Stimulated activated CD4-positive, alpha-beta T cell treated with anti-CD3 and anti-CD28 coated beads, Interleukin-1b, Interleukin-23, amount 100 ng/mL, for 48 hours (primary cell): ENCODE data around the gene NTRK1.
A peak's percentile ranks its signal among the peaks of the same experiment; 100 is the strongest.

Experiments used
- DNase-seq: peaks from one replicate; pipeline ENCODE4 v3.0.0-alpha.2; 2020

The NTRK1 gene

DNA sequence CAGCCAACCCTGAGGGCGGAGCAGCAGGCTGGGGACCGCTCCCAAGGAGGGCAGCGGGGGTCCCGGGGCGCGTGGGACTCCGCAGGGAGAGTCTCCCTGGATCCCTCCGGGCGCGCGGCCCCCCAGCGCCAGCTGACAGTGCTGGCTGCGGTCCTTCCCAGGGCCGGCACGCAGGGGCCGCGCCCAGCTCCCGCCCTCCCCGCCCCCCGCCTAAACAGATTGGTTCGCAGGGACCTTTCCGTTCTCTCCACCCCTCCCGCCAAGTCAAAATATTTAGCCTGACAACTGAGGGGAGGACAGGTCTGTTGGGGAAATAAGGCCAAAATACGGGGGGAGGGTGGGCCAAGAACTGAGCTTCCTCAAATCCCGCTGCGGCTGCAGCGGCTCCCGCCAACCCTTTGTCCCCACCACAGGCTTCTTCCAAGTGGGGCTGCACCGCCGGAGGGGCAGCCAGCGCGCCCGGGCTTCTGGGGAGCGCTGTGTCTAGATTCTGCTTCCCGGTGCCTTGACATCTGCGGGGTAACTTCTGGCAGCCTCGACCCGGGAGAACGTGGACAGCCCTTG is 1.6 kb upstream of the NTRK1 start, which contains the start of gene INSRR:
INSRR (minus strand) TSS at position 159 of the 564 bp plus-strand sequence. CDS start 496 bp downstream, outside the sequence.
- DNase-seq = no peak

DNA sequence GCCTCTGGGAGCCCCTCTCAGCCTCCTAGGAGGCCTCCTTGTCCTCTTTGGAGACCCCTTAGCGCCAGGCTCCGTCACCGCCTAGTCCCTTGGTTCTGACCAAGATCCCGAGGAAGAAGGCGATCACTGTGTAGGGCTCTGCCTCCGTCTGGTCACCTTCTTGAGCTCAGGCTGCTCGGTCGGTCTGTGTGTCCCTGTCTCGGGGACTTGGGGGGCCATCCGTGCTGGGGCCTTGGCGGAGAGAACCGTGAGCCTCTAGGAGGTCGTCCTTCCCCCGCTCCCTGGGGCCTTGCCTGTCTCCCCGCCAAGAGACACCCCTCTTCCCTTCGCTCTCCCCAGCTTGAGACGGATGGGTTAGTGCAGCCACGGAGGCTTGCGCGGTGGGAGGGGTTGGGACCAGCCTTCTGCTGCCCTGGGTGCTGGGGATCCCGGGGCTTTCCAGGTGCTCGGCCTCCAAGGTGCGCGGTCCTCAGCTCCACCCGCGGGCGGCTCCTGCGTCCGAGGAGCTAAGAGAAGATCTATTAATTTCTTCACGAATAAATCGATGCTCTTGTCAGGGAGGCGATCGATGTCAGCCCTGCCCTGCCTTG is 1.0 kb upstream of the NTRK1 start:
- no peak for DNase-seq

DNA sequence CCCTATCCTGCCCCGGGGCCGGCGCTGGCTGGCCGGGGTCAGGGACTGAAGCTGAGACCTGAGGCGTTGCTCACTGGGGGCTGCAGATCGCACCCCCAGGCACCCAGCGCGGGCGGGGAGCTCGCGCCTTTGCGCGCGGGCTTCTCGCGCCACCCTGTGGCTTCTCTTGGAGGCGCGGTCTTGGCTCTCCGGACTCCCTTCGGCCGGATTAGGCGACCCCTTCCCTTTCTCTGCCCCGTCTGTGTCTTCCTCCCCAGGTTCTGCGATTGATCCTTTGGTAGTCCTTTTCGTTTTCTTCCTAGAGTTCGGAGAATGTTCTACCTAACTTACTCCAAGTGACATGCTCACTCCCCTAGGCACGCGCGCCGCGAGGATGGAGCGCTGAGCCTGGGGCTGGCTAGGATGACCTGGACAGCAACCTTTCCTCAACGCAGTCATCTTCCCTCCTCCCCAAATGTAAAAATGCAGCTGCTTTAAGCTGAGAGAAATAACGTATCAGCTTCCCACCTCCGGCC is 495 bp upstream of the NTRK1 start:
- DNase-seq = peak; percentile 33

DNA sequence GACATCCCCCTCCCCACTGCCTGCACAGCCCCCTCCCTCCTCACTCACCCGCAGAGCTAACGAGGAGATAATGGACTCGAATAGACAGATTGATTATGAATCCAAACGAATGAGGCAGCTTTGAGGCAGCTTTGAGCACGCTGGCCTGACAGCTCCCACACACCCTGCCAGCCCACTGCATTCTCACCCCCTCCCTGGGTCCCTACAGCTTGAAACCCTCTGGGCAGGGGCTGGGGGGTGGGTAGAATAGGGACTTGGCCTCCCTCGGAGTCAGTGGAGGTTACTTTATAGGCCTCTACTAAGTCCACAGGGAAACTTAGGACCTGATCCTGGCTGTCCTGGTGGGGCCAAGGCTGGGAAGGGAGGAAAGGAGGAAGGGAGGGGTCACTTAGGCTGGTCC is 1.9 kb downstream of the NTRK1 start:
- DNase-seq = no peak

DNA sequence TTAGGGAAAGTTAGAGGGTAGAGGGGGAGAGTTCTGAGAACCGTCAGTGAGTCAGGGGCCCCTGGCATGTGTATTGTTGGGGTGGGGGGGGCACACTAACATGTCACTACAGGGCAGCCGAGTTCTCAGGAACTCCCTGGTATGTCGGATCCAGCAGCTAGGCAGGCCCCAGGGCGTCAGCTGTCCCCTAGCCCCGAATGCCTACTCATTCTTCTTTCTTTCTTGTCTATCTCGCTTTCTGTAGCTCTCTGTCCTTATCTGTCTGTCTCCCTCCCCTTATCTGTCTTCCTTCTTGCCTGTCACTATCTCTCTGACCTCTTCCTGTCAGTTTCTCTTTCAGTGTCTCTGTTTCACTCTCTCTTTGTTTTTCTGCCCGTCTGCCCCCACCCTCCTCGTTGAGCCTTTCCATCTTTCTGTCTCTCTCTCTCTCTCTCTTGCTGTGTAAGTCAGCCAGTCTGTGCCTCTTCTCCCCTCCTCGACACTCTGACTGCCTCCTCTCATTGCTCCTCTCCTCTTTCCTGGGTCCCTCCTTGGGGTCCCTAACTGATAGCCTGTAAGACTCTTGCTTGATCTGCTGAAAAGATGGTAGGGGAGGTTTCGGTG is 2.4 kb downstream of the NTRK1 start:
- peak; percentile 36 for DNase-seq

DNA sequence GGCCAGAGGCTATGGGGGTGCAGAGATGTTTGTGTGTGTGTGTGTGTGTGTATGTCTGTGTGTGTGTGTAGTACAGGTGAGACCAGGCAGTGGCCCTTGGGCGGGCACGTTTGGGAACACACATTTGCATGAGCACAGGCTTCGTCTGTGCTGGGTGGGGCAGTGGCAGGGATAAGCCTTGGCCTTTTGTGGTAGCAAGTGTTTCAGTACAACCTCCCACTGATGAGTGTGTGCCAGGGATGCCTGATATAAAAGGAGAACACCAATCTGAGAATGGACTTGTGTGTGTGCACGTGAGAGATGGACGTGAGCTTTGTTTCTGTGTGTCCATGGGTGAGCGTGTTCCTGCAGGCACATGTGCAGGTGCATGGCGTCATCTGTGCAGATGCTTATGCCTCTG is 3.0 kb downstream of the NTRK1 start:
- no peak for DNase-seq

DNA sequence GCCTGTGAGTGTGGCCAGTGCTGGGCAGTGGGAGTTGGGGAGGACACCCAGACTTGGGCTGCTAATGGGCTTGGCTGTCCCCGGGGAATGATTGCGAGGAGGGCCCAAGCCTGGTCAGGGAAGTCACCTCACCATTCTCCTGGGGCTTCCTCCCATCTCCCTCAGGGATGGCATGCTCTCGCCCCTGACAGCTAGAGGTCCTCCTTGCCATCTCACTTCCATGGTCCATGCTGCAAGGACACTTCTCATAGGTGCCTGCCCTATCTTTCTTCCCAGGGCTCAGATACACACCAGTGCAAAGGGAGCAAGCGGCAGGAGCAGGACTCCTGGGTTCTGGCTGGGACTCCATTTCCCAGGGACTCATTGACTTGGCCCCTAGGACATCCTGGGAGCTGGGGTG is 4.1 kb downstream of the NTRK1 start:
- no peak for DNase-seq

DNA sequence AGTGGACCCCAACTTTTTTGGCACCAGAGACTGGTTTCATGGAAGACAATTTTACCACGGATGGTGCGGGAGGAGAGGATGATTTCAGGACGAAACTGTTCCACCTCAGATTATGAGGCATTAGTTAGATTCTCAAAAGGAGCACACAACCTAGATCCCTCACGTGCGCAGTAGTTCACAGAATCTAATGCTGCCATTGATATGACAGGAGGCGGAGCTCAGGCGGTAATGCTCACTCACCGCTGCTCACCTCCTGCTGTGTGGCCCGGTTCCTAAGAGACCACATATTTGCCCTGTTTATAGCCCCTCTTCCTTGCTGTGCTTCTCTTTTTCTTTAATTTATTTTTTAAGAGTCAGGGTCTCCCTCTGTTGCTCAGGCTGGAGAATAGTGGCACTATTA is 4.6 kb downstream of the NTRK1 start:
- no peak for DNase-seq

DNA sequence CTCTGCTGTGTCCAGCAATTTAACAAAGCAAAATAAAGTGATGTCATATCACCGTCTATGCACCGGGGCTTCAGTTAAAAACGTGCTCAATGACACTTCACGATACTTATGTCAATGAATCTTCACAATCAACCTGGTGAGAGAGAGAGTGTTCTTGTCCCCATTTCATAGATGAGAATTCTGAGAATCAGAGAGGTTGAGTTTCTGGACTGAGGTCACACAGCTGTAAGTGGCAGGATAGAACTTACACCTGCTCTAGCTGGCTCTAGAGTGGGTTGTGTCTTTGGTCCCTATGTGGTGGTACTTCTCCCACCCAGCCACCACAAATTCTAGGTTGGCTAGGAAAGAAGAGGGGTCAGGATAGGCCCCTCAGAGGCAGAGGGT is 5.2 kb downstream of the NTRK1 start:
- no peak for DNase-seq

DNA sequence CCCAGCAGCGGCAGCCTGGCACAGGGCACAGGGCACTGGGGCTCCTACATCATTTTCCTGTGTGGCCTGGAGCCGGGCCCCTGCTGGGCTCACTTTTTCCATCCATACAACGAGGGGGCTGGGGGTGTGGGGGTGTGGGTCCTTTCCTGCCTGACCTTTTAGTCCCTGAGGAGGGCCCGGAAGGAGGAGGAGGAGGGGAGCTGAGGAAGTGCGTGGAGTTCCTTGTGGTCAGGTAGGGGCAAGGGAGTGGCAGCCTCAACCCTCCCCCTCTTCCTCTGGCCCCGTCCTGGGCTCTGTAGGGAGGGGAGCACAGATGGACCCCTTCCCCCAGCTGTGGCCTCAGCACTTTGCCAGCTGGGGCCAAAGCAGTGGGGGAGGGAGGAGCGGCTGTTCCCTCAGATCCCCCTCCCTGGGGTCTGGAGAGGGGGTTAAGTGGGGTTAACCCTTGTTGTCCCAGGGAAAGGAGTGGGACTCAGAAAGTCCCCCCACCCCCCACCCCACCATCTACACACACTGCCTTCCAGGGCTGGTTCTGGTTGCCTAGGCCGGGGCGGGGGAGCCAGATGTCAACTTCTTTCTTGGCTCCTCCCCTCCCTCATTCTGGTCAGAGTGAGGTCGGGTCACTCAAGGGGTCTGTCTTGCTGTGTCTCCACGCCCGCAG is 5.7 kb downstream of the NTRK1 start:
- no peak for DNase-seq

DNA sequence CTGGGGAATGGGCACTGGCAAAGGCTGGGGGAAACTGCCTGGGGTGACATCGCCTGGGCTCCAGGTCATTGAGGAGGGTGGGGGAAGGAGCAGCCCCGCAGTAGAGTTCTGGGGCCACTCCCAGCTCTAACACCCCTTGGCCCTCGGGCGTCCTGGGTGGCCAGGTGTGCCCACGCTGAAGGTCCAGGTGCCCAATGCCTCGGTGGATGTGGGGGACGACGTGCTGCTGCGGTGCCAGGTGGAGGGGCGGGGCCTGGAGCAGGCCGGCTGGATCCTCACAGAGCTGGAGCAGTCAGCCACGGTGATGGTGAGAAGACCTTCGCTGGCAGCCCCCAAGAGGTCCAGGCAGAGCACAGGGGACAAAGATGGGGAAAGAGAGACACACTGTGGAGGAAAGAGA is 7.7 kb downstream of the NTRK1 start:
- no peak for DNase-seq

DNA sequence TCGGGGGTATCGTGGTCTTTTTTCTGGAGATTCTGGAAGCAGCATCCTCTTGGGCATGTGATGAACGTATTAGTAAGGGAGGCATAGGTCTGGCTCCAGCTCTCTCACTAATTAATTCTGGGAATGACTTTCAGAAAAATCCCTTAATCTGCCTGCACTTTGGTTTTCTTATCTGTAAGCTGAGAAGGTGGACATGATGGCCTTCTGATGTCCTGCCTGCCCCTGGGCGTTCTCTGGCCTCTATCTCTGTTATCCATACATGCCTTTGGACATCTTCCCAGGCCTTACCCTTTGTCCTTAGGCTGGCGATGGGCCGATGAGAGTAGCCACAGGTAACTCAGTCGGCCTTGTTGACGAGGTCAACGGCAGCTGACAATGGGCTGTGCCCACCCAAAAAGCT is 8.8 kb downstream of the NTRK1 start:
- DNase-seq = no peak

DNA sequence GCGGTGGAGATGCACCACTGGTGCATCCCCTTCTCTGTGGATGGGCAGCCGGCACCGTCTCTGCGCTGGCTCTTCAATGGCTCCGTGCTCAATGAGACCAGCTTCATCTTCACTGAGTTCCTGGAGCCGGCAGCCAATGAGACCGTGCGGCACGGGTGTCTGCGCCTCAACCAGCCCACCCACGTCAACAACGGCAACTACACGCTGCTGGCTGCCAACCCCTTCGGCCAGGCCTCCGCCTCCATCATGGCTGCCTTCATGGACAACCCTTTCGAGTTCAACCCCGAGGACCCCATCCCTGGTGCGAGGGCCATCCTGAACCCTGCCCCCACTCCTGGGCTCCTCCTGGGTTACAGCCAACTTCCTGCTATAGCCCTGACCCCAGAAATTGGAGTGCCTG is 13.0 kb downstream of the NTRK1 start:
- no peak for DNase-seq

DNA sequence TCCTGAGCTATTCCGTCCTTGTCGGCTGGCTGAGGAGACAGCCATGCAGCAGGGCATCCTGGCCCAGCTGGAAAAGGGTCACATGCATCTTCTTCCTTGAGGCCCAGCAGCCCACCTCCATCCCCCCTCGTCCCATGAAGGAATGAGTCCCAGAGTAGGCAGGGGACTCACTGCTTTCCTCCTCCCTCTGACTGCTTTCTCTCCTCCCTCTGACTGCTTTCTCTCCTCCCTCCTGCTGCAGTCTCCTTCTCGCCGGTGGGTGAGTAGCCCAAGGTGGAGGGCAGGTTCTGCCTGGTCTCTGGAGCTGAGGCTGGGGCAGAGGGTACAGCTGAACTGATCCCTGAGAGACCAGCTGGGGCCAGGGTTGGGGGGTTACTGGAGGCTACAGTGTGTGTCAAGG is 13.5 kb downstream of the NTRK1 start:
- DNase-seq = no peak

DNA sequence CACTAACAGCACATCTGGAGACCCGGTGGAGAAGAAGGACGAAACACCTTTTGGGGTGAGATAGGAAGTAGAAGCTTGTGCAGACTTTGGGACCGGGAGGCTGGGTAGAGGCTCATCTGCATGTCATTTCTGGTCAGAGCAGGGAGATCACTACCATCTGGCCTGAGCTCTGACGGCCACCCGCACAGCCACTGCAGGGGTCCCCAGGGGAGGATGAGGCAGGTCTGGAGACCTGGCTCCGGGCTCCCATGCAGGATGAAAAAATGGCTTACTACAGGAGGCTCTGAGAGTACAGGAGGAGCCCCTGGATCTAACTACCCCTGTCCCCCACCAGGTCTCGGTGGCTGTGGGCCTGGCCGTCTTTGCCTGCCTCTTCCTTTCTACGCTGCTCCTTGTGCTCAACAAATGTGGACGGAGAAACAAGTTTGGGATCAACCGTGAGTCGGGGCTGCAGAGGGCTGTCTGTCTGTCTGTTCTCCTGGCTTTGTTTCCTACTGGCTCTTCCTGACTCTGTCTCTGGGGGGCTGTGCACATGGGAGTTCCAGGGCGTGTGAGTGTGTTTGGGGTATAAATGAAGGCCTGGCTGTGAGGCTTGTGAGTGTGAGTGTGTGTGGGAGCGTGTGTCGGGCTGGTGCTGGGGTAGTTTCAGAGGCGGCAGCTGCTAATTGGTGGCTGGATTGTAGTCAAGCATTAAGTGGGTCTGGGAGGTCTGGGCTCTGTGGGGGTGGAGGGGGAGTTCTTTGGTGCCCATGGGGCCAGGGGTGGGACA is 14.1 kb downstream of the NTRK1 start:
- no peak for DNase-seq

DNA sequence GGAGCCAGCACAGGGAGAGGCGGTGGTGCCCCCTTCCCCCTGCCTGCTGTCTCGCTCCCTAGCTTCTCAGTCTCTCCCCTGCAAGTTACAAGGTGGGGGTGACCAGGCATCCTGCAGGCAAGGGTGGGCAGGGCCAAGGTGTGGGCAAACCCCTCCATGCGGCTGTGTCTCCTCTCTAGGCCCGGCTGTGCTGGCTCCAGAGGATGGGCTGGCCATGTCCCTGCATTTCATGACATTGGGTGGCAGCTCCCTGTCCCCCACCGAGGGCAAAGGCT is 14.6 kb downstream of the NTRK1 start:
- no peak for DNase-seq

DNA sequence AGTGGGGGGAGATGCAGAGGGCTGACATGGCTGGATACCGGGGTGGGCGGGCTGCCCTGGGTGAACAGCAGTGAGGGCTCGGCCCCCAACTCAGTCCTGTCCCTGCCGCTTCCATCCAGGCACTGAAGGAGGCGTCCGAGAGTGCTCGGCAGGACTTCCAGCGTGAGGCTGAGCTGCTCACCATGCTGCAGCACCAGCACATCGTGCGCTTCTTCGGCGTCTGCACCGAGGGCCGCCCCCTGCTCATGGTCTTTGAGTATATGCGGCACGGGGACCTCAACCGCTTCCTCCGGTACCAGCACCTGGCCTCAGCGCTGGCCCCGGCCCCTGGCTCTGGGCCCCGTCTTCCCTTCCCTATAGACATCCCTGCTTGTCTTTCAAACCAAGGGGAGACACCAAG is 15.6 kb downstream of the NTRK1 start:
- no peak for DNase-seq

DNA sequence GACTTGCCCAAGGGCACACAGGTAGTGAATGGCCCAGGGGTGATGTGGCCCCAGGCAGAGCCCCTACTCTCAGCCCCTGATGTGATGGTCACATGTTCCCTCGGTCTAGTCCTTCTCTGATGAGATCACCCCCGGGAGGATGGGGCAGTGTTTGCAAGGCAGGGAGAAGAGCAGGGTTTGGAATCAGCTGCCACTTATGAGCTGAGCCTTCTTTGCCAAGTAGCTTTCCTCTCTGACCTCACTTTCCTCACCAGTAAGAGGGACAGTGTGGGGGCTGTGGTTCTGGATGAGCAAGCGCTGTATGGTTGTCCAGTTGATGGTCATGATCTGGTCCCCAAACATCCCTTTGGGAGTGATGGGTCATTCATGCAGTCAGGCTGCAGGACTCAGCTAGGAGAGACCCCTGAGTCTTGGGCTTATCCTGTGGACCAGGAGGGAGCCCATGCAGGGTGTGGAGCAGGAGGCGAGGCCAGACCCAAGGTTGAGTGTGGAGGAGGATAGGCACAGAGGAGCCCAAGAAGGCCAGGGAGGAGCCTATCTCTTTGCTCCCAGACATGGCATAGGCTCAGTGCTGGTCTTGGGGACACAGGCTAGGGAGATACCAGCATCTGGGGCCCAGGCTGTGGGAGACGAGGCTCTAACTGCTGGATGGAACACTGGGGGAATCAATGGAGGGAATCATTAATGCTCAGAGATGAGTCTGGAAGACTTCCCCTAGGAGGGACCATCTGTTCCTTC is 16.9 kb downstream of the NTRK1 start:
- DNase-seq = no peak

DNA sequence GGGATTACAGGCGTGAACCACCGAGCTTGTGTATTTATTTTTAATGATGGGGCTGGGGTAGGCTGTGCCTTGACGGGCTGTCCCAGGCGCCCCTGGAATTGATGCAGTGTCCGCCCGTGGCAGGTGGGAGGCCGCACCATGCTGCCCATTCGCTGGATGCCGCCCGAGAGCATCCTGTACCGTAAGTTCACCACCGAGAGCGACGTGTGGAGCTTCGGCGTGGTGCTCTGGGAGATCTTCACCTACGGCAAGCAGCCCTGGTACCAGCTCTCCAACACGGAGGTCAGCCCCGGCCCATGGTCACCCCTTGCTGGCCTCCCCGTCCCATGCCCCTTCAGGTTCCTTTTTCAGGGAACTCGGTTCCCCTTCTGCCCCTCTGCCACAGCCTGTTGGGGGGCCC is 19.2 kb downstream of the NTRK1 start:
- DNase-seq = no peak

DNA sequence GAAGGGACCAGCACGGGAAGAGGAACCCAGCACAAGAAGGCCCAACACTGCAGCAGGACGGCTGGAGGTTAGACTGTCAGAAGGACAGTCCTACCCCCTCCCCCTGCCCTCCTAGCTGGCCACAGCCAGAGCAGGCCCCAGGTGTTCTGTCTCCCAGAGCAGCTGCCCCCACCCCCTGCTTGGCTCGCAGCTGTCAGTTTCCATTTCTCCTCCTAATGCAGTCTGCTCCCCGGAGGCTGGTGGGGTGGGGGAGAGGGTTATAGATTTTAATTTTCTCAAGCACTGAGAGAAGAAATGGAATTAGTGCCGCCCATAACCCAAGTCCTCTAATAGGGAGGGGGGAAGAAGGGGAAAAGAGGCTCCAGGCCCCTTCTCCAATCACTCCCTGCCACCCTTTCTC is 19.8 kb downstream of the NTRK1 start:
- DNase-seq = no peak

DNA sequence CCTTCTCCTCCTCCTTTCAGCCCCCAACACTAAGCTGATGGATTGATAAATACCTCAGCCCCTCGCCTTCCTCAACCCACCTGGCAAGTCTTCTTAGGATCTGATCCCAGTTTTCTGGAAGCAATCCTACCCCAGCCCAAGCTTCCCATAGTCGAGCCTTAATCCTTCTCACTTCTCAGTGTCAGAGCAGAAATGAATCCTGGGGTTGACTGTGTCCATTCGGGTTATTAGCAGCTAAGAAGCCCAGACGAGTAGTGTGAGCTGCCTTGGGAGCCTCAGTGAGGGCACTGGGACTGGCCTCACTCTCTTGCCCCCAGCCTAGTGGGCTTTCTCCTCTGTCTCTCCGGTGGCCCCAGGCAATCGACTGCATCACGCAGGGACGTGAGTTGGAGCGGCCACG is 20.4 kb downstream of the NTRK1 start:
- DNase-seq = no peak

DNA sequence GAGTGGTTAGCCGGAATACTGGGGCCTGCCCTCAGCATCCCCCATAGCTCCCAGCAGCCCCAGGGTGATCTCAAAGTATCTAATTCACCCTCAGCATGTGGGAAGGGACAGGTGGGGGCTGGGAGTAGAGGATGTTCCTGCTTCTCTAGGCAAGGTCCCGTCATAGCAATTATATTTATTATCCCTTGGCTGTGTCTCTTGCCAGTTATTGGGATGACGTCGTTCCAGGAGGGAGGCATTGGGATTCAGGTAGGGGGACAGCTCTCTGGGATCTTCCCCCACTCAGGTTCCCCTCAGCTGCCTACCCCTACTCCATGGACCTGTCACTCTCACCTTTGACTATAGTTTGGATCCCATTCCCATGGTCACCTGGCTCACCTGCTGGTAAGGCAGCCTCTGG is 21.0 kb downstream of the NTRK1 start:
- no peak for DNase-seq

DNA sequence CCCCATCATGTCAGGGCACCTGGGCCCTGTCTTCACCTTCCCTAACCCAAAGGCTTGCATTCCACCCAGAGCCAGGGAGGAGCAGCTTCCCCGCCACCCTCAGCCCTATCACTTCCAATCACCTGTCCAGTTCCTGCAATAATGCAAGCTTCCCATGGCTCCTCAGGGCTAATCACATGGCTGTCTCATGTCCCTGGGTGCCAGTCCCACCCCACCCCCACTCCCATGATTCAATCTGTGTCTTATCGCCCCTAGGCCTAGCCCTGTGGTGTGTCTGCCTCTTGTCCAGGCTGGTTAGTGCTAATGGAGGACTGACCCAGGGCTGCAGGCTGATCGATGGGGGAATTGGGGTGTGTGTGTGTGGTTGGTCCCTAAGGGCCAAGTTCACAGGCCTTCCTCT is 21.9 kb downstream of the NTRK1 start:
- DNase-seq = no peak
